Left renal cortex interstitium (tissue), 4 donors: ENCODE data around the gene TPRN. TPM values are rescaled to one million over a fixed set of nuclear protein-coding genes. Genes with fewer than 3 reads are reported as not detected.

Source experiments
- DNase-seq, 4 donors: peaks; one replicate each; pipeline ENCODE4 v3.0.0-alpha.2; 2013; ENCODE audit warnings: low read depth in 4 of 4, low spot score in 2 of 4, missing footprints in 1 of 4
- polyA plus RNA-seq, 4 donors: library from polyadenylated mRNA; unstranded; fragments of 120-200 nt; gene quantifications; one replicate each; pipeline ENCODE4 v1.2.1, GENCODE V29; 2013; ENCODE audit not compliant: insufficient read length in 4 of 4

The TPRN gene
- polyA plus RNA-seq, 4 donors: 12.8 to 15.4 (median 14.7) TPM

GRCh38 chr9:137236238-137236935, 35.8 kb upstream of the TPRN start:
- peak in 1 of 4 donors; percentile 73 for DNase-seq

- no peak for DNase-seq
Observed at GRCh38 chr9:137235424-137236237, 35.1 kb upstream of the TPRN start.

- no peak for DNase-seq
Observed at GRCh38 chr9:137234758-137235423, 34.4 kb upstream of the TPRN start.

GRCh38 chr9:137234055-137234697, 33.6 kb upstream of the TPRN start:
- no peak for DNase-seq

DNA sequence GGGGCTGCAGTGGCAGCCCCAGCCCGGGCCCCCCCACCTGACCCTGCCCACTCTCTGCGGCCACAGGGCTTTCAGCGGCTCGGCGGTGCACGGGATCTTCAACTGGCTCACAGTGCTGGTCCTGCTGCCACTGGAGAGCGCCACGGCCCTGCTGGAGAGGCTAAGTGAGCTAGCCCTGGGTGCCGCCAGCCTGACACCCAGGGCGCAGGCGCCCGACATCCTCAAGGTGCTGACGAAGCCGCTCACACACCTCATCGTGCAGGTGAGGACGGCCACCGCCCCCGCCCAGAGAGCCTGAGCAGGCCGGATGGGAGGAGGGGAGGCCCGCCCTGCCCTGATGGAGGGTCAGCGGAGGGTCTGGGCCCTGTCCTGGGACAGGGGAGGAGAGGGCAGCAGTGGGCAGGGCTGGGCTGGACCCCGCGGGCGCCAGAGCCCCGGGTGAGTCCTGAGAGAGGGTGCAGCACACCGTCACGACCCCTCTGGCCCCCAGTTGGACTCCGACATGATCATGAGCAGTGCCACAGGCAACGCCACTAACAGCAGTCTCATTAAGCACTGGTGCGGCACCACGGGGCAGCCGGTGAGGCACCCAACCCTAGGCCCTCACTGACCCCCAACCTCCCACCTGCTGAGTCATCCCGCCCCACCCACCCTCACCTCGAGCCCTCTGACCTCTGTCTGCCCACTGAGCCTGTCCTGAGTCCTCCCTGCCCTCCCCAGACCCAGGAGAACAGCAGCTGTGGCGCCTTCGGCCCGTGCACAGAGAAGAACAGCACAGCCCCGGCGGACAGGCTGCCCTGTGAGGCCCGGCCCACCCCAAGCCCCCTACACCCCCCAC, 32.8 kb upstream of the TPRN start:
- no peak for DNase-seq

DNA sequence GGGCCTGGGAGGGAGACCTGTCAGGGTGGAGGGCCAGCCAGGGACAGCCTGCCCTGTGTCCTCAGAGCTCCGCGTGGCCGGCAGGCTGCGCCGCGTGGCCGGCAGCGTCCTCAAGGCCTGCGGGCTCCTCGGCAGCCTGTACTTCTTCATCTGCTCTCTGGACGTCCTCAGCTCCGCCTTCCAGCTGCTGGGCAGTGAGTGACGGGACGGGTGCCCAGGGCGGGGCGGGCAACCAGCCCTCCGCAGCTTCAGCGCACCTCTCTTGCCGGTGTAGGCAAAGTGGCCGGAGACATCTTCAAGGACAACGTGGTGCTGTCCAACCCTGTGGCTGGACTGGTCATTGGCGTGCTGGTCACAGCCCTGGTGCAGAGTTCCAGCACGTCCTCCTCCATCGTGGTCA, 32.0 kb upstream of the TPRN start:
- DNase-seq: no peak

GRCh38 chr9:137232101-137232500, 31.6 kb upstream of the TPRN start:
- no peak for DNase-seq

DNA sequence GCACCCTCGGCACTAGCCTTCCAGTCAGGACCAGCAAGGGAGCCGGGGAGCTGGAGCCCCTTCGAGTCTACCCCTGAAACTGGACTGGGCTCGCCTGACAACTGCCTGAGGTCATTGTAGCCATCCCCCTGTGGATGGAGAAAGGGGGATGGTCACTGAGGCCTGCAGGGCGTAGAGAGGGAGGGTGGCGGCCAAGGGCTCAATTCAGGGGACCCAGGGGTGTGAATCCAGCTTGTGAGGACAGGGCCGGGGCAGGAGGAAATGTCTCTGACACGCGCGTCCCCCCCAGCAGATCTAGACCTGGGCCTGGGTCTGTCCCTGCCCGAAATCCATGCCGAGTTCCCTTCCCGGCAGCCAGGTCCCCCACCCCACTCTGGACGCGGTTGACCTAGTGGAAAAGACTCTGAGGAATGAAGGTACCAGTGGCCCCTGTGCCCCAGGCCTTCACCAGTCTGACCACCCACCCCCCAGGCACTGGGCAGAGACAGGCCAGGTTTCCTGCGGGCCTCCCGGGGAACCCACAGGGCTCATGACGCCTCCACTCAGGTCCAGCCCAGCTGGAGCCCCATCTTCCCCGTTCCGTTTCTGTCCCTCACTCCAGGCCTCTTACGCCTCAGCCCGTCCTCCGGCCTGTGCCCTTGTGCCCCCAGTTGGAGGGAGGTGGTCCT, 31.0 kb upstream of the TPRN start:
- DNase-seq: no peak

GRCh38 chr9:137230705-137231371, 30.3 kb upstream of the TPRN start, which contains the start of gene SLC34A3:
Gene SLC34A3, plus strand, starts transcription at chr9:137230901. Its CDS starts 802 bp downstream, at chr9:137231703.
- no peak for DNase-seq

- DNase-seq: no peak
Observed at GRCh38 chr9:137229903-137230704, 29.6 kb upstream of the TPRN start.

- DNase-seq: no peak
Observed at GRCh38 chr9:137228968-137229896, 28.7 kb upstream of the TPRN start.

DNA sequence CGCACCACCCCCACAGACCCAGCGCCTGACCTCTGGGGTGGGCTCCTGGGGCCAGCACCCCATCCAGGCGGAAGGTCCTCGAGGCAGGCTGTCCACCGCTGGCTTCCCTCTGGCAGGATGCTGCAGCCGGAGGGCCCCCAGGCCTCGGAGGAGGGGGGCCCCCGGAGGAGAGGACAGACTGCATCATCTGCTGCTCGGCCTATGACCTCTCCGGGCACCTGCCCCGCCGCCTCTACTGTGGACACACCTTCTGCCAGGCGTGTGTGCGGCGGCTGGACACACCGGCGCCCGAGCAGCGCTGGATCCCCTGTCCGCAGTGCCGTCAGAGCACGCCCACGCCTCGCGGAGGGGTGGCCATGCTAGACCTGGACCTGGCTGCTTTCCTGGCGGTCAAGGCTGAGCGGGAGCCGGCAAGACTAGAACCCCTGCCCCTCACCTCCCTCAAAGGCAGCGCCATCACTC, 28.0 kb upstream of the TPRN start:
- no peak for DNase-seq

DNA sequence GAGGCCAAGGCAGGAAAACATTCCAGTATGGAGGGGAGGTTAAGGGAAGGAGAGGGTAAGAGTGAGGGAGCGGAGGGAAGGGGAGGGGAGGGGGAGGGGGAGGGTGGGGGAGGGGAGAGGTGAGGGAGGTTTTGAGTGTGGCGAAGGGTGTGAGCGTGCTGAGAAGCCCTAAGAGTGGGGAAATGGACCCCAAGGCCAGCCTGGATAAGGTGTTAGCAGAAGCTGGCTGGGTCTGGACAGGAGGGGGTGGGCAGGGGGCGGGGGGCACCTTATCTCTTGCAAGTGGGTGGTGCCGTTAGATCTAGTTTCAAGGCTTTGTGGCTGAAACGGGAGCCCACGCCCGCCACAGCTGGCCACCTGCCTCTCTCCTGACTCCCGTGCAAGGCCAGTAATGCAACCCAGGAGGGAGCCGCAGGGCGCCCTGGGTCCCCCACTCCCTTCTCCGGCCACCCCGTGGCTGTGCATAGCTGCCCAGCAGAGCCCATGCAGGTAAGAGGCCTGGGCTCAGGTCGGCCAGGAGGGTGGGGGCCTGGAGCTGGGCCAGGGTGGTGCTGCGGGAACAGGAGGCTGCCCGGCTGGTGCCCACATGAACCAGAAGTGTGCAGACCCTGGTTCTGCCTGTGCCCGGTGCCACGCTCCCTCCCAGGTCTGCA, 27.4 kb upstream of the TPRN start:
- no peak for DNase-seq

DNA sequence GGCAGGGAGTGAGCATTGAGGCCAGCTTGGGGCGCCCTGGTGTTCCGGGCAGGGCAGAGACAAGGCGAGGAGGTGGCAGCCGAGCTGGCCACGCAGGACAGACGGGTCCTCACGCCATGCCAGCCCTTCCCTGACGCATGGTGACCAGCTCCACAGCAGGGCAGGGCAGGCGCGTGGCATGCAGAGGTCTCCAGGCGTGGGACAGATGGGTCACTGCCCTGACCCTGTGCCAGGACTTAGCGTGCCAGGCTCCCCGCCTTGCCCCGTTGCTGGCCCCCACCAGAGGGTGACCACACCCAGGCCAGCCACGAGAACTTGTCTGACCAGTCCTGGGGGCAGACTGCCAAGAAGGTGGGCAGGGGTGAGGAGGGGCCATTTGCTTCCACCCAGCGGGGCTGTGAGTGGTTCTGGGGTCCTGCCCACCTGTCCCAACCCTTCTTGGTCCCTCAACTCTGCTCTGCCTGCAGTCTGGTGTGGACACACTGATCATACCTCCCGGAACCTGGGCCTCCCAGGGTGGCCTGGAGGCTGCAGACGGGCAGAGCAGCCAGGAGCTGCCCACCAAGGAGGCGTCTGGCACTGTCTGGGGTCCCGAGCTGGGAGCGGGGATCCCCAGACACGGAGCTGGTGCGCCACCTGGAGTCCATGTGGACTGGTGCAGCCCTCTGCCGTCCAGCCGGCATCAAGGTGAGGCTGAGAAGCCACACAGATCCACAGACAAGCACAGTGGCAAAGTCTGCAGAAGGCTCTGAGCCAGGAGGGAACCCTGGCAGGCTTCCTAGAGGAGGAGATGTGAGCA, 26.7 kb upstream of the TPRN start, which contains the start of gene RNF224:
Gene RNF224, plus strand, starts transcription at position 449 of the 799 bp plus-strand sequence. CDS start 834 bp downstream, outside the sequence.
- DNase-seq: peak in 2 of 4 donors; percentile 53 to 65

- no peak for DNase-seq
Observed at GRCh38 chr9:137226338-137227053, 26.0 kb upstream of the TPRN start.
